A204.1 (cell line): ENCODE results near the gene OR1S1.
A peak's percentile ranks its signal among the peaks of the same experiment; 100 is the strongest.
"Not testable (repeated sequence)": the region's sequence is repeated elsewhere in the genome, so short reads cannot be mapped to it uniquely, and the experiment has no call there.

Experiments
- FAIRE-seq: peaks from 2 replicates; lab custom pipeline; 2012; peaks lifted over from hg19 to GRCh38; lab: Jason Lieb, UNC

OR1S1 gene

DNA sequence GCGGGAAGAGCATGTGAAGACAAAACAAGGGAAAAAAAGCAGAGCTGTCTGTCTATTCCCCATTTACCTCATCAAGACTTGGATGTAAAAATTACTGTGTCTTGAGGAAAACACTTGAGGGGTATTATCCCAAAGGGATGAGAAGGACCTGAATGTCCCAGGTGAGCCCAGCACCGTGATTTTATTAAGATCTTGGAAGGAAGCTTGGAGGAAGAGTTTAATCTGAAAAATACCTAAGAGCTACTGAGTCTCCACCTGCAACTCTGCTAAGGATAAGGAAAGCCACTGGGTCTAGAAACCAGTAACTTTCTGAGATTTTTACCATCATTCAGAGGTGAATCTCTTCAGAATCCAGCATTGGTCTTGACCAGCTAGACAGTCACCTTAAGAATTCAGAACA lies at the start of gene OR1S1:
OR1S1 (plus strand) TSS at position 301 of the 400 bp plus-strand sequence.
- not testable (repeated sequence) for FAIRE-seq

DNA sequence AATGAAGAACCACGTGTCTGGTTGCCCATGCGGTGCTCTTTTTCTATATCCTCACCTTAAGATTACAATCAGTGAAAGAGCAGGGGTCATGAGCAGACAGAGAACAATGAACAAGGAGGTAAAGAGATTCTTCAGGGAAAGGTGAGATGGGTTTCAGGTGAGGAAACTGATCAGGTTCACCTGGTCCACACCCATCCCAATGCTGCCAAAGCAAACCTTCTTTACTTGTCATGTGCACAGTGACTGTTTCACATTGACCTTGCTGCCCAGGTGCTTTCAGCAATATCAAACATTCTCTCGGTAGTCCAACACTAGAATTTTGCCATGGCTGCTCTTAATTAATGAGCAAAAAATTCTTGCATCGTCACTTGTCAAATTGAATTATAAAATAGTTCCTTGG lies 48.1 kb upstream of the OR1S1 start:
- no peak for FAIRE-seq

DNA sequence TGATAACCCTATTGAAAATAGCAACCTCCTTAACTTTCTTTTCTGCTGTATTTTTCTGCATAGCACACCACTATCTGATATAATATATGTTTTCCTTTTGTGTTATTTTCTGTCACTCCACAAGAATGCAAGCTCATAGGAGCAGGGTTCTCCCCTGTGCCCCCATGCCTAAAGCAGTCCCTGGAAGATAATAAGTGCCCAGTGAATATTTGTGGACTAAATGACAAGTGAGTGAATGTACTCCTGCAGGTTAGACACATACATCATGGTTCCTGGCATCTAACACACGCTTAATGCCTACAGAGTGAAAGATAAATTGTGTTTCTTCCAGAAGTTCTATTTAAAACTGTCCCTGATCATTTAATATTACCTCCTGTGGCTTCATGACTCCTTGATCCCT lies 47.5 kb upstream of the OR1S1 start:
- no peak for FAIRE-seq

DNA sequence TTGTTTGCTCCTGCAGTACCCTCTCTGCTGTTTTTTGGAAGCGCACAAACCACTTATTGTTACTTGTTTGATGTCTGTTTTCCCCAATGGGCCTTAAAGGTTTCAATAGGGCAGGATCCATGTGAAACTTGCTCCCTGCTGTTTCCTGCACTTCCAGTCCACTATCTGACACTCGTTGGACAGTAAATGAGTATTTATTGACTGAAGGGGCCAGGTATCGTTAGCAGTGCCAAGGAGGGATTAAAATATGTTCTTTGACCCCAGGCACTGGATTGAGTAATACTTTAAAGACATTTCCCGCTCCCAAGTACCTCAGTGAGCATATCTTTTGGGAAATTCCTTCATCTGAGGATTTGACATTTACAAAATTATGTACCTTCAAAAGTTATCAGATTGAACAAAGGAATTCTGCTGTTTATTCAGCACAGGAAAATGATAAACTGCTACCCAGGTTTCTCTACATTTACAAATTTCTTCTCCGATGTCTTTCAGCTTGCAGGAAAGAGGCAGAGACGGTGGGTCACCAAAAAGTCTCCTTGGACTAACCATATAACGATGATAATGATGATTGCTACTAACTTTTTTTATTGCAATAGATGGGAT lies 46.9 kb upstream of the OR1S1 start:
- no peak for FAIRE-seq

DNA sequence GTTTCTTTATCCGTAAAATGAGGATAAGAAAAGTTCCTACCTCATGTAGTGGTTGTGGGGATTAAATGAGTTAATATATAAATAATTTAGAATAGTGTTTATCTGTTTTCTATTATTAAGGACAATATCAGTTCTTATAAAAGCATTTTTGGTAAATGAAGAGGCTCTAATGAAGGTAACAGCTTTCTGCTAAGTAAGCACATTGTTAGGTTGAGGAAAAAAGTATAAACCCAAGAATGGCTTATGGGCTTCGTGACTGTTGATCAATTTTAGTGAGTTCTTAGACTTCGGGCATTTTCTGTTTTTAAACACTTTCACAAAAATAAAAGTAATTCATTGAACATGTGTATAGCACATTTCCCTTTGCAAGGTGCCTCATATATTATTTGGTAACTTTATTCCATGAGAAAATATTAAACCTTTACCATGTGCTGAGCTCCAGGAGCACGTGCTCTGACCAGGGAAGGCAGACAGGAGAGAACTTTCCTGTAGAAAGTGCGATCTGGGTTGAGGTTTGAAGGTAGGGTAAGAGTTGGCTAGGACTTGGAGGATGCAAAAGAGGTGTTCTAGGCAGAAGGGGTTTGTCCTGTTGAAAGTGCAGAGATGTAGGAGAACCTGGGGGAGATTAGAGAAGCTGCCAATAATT lies 35.0 kb upstream of the OR1S1 start:
- FAIRE-seq = no peak

DNA sequence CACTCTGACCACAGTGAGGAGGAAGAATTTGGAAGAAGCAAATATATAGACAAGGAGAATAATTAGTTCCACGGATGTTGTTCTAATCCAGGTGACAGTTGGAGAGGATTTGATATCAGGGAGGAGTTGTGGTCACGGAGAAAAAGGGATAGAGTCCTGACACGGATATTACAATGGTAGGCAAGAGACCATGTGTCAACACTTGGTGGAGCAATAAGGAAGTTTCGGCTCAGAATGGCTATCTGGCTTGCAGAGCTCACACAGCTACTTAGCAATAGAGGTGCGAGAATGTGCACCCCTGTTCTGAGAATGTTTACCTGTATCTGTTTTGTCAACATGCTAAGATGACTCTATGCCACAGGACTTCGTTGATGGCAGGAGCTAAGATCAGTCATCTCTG lies 34.1 kb upstream of the OR1S1 start:
- no peak for FAIRE-seq

DNA sequence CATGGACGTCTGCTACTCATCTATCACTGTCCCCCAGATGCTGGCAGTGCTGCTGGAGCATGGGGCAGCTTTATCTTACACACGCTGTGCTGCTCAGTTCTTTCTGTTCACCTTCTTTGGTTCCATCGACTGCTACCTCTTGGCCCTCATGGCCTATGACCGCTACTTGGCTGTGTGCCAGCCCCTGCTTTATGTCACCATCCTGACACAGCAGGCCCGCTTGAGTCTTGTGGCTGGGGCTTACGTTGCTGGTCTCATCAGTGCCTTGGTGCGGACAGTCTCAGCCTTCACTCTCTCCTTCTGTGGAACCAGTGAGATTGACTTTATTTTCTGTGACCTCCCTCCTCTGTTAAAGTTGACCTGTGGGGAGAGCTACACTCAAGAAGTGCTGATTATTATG lies 32.9 kb upstream of the OR1S1 start:
- no peak for FAIRE-seq

DNA sequence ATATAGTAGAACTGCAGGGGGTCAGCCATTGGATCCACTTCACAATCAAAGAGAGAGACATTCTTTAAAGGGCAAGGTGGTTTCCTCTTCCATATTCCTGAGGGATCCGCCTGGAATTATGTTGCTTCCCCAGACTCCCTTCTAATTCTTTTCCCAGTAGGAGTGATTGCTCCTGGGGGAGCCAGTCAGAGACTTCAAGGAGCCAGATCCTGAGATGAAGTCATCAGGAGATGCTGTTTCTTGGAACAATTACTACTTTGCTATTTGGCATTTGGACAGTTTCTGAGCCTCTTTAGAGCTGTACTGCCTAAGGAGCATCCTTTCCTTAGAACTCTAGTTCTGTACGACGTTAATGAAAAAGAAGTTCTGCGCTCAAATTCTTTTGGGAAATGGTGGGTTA lies 25.6 kb upstream of the OR1S1 start:
- no peak for FAIRE-seq

DNA sequence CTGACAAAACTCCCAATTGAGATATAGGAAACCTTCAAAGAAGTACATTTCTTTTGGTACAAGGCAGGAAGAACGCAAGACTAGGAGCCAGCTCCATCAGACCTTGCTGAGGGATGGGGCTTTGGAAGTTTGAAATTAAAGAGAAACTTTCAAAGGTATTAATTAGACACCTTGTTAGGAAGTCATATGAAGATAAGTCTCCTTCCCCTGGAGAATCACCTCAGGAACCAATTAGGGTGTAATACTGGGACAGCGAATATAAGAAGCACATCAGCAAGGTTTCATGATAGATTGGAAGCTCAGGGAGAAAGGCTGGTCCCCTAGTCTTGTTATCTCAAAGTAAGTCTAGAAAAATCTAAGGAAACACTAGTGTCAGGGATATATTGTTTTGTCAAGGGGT lies 23.8 kb upstream of the OR1S1 start, which contains the start of gene OR9Q2:
OR9Q2 (plus strand) TSS at position 301 of the 400 bp plus-strand sequence. CDS start 1,421 bp downstream, outside the sequence.
- no peak for FAIRE-seq

DNA sequence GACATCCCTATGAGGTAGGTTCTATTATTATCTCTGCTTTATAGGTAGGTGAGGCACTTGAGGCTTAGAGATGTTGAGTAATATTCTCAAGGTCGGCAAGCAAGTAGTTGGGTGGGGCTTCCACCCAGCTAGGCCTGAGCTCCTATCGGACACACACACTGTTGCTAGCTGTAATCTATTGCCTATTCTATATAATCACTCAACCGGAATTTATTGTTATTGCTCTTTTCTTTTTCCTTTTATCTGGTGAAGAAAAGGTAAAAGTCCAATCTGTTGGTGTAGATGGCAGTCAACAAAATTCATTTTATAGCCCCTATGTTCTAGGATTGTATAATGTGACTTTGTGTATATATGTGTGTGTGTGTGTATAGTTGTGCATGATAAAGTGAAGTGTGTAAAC lies 20.3 kb upstream of the OR1S1 start:
- no peak for FAIRE-seq

DNA sequence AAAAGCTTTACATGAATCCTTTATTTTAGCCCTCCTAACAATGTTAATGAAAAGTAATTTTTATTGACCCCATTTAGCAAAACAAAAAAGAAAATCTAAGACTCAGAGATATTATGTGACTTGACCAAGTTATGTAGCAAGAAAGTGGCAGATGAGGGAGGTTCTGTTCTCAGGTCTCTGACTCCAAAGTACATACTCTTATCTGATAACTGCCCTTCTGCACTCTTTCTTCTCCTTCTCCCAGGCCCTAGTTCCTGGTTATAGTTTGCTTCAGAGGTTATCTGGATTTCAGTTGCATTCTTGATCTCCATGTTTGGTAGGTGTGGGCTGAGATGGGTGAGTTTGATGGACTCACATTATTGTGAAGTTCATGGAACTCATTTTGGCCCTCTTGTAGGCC lies 19.1 kb upstream of the OR1S1 start:
- FAIRE-seq = no peak

DNA sequence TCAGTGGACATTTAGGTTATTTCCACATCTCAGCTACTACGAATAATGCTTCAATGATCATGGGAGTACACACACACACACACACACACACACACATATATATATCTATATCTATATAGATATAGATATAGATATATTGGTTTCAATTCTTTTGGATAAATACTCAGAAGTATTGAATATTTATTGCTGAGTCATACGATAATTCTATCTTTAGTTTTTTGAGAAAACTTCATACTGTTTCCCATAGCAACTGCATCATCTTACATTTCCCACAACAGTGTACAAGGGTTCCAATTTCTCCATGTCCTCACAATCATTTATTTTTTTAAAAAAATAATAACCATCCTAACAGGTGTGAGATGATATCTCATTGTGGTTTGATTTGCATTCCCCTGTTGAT lies 16.6 kb upstream of the OR1S1 start:
- no peak for FAIRE-seq

DNA sequence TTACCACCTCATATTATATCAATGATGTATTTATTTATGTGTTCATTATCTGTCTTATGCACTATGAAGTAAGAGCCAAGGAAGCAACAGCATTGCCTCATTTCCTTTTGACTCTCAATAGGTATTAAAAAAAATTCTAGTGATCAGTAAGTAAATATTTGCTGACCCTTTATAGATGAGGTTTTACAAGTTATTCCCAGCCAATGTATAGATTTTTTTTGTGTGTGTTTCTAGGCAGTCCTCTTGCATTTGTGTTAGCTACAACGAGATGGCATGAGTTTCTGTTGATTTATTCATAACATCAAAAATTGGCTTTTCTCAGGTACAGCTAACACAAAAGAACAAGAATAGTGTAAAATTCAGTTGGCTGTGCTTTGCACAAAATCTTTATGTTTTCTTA lies 13.2 kb upstream of the OR1S1 start:
- FAIRE-seq = no peak

DNA sequence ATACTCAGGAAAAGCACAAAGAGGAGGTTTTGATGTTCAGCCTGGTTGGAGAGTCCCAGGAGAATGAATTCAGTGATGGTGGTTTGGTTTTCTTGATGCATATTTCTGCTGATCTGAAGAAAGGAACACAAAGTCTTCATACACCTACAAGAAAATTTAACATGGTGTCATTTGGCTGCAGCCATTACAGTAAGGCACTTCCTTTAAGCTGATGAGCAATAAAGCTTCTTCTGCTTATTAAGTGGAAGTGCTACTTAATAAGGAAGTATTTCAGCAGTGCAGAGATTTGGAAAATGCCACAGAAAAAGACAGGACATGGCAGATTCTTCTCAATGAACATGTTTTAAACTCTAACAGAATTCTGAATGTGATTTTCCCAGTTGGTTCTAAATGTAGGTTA lies 8.5 kb upstream of the OR1S1 start, which contains the start of gene OR1S2:
OR1S2 (minus strand) TSS at position 101 of the 400 bp plus-strand sequence; CDS start at position 101, 0 bp downstream.
- no peak for FAIRE-seq

DNA sequence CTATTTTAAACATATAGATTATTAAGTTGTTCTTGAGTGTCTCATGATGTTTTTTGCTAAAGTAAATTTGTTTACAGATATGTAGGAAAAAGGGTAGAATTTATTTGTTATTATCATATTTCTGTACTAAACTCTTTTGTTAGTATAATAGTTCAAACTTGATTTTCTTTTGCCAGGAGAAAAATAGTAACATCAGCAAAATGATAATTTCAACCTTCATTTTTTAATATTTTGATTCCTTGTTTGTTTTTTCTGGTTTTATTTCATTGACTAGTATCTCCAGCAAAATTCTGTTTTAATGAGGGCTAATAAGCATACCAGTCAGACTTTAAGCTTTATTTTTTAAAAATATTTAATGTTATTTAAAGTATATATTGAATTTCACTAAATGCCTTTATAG lies 4.0 kb downstream of the OR1S1 start:
- peak; percentile 21 for FAIRE-seq

DNA sequence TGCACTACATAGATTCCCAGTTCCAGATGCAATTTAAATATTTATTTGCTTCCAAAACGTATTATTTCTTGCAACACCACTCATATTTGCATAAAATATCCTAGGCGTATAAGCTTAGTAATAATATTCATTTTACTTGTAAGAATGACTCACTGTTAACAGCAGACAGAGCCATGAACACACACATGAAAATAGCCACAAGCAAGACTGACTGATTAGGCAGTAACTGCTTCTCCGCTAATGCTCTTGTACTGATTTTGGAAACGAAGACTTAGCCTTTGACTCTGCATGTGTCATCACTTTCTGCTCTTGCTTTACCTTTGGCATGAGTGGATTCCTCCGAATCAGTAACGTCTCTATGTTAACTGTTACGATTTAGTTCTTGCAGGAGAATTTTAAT lies 10.2 kb downstream of the OR1S1 start:
- FAIRE-seq = no peak

DNA sequence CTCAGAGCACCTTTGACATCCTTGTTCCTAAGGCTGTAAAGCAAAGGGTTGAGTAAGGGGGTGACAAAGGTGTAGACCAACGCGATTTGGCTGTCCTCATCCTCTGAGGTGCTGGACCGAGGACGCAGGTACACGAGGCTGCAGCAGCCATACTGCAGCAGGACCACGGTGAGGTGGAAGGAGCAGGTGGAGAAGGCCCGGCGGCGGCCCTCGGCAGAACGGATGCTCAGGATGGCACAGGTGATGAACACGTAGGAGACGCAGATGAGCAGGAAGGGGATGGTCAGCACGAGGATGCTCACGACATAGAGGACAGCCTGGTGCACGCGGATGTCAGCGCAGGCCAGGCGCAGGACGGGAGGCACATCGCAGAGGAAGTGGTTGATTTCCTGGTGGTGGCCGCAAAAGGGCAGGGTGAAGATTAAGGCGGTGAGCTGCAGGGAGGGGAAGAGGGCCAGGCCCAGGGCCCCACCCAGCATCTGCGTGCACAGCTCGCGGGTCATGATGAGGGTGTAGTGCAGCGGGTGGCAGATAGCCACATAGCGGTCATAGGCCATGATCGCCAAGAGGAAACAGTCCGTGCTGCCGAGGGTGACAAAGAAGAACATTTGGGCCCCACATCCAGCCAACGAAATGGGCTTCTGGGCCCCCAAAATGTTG lies 15.6 kb downstream of the OR1S1 start:
- no peak for FAIRE-seq

DNA sequence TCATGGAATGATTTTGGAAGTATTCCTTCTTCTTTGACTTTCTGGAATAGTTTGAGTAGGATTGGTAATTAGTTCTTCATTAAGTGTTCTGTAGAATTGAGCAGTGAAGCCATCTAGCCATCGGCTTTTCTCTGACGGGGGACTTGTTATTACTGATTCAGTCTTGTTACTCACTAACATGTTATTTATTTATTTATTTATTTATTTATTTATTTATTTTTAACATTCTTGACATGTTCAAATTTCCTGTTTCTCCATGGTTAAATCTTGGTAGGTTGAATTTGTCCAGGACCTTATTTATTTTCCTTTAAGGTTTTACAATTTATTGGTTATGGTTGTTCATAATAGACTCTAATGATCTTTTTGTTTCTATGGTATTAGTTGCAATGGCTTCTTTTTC lies 31.4 kb downstream of the OR1S1 start:
- peak; percentile 30 for FAIRE-seq

DNA sequence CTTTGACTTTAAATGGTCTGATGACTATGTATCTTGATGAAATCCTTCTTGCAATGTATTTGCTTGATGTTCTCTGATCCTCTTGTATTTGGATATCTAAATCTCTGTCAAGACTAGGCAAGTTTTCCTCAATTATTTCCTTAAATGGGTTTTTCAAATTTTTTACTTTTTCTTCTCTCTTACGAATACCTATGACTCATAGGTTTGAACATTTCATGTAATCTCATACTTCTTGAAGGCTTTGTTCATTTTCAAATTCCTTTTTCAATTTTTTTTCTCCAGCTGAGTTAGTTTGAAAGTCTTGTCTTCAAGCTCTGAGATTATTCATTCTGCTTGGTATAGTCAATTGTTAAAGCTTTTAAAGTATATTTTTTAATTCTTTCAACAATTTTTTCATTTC lies 42.4 kb downstream of the OR1S1 start:
- no peak for FAIRE-seq

DNA sequence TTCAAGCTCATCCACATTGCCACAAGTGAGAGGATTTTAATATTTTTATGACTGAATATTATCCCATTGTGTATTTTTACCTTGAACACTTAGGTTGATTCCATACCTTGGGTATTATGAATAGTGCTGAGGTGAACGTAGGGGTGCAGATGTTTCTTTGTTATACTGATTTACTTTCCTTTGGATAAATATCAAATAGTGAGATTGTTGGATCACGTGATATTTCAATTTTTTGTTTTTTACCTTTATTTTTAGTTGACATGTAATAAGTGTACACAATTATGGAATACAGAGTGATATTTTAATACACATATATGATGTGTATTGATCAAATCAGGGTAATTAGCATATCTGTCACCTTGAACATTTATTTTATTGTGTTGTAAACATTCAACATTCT lies 47.5 kb downstream of the OR1S1 start:
- FAIRE-seq = no peak
